ENCODE data around the gene SYT1. TPM values are rescaled to one million over a fixed set of nuclear protein-coding genes. Genes with fewer than 3 reads are reported as not detected.
A peak's percentile ranks its signal among the peaks of the same experiment; 100 is the strongest.
"Not testable (repeated sequence)": the region's sequence is repeated elsewhere in the genome, so short reads cannot be mapped to it uniquely, and the experiment has no call there.

SYT1 gene
- polyA plus RNA-seq, 12 donors, result 1.0 to 9.0 (median 1.9) TPM; not detected in 1

DNA sequence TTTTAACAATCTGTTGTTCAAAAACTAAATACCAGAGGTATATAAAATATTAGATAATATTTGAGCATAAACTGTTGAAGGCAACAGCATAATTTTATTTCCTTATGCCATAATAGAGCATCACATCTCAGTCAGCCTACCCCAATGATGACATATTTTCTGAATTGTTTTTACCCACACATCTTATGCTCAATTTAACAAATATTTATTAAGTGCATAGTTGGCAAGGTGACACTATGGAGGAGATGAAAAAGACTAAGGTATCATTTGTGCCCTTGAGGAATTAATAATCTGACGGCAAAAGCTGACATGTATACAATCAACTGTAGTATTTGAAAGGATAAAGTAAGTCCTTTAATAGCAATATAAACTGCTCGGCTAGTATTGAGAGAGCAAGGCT, 102.4 kb downstream of the SYT1 start:
- no peak for DNase-seq

DNA sequence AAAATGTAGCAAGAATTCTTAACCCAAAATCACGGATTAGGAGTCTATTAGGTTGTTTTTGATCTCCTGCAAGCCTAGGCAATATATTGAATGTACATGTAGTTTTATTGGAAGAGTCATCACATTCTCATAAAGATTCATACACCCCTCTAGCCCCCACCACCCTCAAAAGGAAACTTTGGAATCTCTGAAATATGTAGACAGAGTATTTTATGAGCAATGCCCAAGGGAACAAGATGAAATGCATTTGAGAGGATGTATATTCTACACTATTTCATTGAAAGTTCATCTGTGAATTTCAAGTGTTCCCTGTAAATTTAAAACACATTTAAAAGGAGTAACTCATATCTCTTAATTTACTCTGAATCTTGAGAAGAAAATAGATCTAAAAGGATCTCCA, 103.7 kb downstream of the SYT1 start:
- DNase-seq, result no peak

DNA sequence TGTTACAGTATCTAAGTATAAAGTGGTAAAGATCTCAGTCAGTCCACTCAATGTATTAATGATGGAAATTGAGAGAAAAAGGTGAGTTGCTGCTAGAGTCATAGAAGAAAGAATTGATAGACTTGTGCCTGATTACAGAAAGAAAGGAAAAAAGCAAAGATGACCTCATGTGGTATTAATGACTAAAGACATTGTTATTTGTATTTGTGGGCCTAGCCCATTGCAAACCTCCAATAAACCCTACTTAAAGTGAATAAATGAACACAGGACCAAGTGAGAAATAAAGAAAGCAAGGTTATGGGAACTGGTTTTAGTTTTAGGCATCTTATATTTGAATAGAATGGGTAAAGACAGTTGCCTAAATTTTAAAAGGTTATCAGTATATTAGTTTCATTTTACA, 105.5 kb downstream of the SYT1 start:
- no peak for DNase-seq

DNA sequence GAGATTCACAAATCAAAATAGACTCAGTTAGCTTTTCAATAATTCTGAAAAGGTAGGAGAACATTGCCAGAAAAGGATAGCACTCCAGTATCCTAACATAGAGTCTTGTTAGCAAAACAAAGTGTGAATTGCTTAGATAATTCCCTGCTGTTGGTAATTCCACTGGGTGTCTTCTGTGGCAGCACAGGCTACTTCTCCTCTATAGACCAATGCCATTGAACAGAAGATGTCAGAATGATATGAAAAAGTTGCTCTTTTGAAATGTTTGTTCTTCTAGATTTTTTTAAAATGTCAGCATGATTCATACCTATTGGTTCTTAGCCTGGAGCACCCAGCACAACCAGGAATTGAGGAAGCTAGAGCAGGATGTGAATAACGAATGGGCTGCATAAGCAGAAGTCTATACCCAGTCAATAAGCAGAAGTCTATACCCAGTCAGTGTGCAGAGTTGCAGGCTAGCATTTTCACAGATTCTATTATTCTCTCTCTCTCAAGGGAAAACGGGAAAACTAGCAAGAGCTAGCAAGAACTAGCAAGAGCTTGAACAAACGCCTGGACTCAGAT, 112.8 kb downstream of the SYT1 start:
- DNase-seq, result peak; percentile 3

DNA sequence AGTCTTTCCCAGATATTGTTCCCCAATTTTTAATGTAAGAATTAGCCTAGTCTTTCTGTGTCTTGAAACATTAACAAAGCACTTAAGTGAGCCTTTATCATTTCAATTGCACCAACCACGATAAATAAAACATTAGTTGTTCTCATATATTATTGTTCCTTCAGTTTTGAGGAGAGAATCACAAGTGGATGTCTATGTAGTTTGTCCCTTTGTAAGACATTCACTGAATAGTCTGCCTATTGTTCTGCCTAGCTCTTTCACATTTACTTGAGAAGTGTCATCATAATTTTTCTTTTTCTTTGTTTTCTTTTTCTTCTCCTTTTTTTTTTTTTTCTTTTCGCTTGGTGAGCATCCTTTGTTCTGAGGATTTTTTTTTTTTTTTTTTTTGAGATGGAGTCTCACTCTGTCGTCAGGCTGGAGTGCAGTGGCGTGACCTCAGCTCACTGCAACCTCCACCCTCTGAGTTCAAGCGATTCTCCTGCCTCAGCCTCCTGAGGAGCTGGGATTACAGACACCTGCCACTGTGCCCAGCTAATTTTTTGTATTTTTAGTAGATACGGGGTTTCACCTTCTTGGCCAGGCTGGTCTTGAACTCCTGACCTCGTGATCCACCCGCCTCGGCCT, 129.7 kb downstream of the SYT1 start:
- no peak for DNase-seq

DNA sequence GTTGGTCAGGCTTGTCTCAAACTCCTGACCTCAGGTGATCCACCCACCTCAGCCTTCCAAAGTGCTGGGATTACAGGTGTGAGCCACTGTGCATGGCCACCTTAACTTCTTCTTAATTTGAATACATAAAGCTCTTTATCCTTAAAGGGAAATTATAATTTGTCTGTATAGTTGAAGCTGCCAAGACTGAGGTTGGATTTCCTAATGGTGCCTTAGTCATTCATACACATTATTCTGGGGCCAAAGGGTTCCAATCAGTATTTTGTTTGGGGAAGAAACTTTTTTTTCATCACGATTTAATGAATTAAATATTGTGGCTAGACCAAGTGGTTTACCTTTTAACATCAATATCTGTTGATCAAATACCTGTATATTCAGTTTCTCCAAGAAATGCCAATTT, 135.9 kb downstream of the SYT1 start:
- DNase-seq, result no peak

DNA sequence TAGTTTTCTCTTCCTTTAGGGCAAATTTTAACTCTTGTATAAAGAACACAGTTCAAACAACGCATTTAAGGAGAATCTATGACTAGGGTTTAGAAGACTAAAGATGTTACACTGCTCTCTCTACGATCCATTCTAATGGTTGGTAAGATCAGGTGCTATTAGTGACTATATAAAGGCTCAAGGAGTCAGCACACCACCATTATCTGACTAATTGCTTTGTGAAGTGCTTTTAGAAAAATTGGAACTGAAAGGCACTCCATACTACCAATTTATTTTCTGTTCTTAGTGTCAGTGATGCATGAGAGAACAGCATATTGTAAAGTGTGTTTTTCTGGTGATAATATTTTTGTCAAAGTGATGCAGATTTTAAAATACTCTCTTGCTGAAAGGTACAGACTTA, 136.8 kb downstream of the SYT1 start:
- DNase-seq, result no peak

DNA sequence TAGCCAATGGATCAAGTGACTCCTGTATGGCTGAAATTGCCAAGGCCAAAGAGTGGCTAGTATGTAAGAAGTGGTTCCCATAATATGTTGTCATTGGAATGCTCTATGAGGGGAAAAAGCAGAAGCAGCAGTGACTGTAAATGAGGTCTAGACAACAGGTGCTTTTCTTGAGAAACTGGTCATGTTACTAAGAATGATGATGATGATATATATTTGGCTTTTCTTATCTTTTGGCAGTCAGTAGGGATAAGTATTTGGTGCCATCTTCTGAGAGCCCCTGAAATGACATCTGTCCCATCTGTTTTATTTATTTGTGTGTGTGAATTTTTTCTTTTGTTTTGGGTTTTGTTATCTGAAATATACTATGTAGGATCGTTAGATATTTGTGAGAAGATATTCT, 141.7 kb downstream of the SYT1 start:
- no peak for DNase-seq

DNA sequence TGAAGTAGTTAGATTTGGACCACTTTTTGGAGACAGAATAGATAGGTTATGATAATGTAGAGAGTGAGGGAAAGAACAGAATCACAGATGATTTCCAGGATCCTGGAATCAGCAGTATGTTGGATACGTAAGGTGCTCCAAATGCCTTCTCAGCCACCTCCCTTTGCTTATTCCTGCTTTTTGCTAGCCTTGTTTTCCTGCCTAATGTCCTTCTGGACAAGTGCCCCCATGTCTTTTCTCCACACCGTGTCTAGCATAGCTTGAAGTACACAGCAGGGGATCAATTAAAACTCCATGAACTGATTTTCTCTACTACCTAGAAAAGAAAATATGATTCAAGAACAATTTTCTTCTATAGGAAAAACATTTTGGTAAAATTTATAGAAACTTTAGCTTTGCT, 144.0 kb downstream of the SYT1 start:
- DNase-seq, result no peak

DNA sequence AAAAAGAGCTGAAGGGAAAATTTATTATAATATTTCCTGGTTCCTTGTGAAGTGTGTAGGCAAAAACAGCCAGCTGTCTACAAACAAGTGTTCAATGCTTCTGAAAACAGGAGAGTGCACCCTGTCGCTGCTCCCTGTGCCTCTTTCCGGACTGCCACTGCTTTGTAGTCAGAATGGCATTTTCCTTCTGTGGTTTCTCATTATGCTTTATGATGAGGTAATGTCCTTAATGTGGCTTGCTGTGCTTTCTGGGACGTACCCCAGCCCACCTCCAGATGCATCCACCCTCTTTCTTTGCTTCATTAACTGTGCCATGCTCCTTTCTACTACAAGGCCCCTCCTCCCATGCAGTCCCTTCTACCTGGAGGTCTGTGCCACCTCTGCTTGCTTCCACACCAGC, 148.1 kb downstream of the SYT1 start:
- DNase-seq, result no peak

DNA sequence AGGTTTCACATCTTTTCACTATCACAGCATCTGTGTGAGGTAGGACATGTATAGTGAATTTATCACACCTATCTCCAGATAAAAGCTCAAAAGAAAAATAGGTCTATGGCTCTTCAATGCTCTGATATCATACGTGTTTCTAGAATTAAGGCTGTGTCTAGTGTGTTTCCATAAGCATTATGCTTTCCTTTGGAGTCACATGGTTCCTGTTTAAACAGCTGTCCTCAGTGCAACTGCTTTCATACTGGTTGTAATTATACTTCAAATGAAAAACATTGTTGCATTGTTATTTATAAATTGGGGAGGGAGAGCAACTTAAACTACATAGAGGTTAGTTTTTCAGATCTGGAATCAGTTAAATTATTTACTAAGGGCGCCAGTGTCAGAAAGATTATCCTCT, 151.6 kb downstream of the SYT1 start:
- DNase-seq, result no peak

DNA sequence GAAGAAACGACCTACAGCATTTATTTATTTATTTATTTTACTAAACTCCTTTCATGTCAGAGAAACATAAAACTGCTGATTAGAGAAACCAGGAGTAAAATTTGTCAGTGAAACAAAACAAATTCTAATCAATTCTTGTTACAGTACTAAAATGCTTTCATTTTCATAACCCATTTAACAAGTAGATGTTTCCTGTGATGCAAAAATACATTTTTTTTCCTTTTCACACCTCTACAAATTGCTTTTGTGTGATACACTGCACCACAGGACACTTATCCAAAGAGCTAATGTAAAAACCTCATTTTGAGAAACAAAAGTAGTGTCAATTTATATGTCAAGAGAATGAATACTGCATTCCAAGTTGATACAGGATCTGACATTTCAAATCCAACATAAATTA, 155.1 kb downstream of the SYT1 start:
- DNase-seq, result no peak

DNA sequence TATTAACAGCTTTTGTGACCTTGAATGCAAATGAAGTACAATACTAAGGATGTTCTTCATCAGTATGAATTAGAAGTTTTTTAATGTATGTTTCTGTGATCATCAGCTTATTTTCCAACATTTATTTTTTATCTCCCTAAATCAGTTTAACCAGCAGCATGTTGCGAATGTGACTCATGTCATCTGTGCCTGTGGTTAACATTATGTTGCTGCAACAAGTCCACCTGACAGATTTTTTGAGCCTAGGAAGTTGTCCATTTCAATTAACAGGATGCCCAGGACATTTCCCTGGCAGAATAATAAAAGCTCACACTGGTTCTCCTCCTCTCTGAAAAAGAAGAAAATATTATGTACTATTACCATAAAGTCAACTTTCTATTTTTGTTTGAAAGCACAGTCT, 155.5 kb downstream of the SYT1 start:
- DNase-seq, result no peak

DNA sequence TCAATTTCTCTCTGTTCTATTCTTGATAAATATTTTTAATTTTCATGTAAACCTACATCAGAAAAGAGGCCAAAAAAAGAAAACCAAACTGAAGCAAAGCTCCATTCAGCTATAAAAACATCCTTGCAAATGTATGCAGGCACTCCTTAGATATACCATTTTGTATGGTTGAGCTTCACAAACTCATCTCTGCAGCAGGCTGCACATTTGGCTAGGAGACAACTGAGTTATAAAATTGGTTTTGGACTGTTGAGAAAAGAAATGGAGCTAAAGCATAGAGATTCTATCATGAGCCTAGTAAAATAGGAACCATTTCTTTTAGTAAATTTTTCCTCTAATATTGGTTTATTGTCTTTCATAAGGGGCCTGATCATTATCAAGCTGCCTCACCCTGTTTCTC, 156.4 kb downstream of the SYT1 start:
- no peak for DNase-seq

DNA sequence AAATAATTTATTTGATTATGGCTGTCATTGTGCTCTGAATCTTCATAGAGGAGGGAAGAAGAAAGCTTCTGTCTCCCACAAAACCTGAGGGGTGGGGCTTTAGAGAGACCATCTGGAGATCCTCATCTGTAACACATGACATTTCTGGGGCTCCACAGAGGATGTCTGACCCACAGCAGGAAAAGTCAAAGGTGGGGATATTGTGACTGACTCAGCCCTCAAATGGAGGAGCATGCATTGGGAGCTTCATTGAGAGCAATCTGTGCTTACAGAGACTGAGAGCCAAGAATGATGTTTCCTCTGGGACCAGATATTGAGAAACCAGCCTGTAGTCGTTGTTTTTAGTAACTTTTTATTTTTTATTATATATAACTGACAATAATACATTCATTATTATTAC, 158.7 kb downstream of the SYT1 start:
- DNase-seq, result no peak

DNA sequence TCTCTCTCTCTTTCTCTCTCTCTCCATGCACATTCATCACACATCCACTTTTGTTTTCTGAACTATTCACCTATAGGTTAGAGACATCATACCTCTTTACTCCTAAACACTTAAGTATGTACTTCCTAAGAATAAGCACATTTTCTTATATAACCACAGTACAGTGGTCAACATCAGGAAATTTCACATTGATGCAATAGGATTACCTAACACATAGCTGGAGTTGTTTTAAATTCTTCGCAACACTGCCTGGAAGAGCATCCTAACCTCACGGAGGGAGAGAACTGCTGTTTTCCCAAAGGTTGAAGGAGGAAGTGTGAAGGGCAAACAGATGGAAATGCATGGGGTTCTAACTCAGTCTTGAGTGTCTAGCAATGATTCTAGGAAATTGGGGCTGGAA, 159.2 kb downstream of the SYT1 start:
- no peak for DNase-seq

DNA sequence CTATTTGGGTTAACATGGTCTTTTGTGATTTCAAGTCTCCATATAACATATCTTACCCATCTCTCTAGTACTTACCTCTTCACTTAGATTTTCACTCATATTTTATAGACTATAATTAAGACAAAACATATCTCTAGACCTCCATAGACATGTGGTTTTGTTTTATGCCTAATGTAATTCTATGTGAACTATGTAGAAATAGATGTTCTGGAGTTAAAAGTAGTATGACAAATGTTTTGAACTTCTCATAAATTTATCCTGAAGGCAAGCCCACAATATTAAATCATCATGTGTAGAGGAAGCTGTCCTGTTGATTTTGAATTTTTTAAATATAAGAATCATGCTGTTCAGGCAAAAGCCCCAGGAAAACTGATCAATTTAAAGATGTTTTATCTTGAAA, 169.2 kb downstream of the SYT1 start:
- DNase-seq, result no peak

DNA sequence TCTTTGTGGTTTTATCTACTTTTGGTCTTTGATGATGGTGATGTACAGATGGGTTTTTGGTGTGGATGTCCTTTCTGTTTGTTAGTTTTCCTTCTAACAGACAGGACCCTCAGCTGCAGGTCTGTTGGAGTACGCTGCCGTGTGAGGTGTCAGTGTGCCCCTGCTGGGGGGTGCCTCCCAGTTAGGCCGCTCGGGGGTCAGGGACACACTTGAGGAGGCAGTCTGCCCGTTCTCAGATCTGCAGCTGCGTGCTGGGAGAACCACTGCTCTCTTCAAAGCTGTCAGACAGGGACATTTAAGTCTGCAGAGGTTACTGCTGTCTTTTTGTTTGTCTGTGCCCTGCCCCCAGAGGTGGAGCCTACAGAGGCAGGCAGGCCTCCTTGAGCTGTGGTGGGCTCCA, 180.2 kb downstream of the SYT1 start:
- DNase-seq, result not testable (repeated sequence)

DNA sequence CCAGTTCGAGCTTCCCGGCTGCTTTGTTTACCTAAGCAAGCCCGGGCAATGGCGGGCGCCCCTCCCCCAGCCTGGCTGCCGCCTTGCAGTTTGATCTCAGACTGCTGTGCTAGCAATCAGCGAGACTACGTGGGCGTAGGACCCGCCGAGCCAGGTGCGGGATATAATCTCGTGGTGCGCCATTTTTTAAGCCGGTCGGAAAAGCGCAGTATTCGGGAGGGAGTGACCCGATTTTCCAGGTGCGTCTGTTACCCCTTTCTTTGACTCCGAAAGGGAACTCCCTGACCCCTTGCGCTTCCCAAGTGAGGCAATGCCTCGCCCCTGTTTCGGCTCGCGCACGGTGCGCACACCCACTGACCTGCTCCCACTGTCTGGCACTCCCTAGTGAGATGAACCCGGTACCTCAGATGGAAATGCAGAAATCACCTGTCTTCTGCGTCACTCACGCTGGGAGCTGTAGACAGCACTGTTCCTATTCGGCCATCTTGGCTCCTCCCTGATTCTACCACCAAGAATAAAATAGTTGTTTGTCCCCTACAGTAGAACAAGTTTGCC, 180.7 kb downstream of the SYT1 start:
- not testable (repeated sequence) for DNase-seq

DNA sequence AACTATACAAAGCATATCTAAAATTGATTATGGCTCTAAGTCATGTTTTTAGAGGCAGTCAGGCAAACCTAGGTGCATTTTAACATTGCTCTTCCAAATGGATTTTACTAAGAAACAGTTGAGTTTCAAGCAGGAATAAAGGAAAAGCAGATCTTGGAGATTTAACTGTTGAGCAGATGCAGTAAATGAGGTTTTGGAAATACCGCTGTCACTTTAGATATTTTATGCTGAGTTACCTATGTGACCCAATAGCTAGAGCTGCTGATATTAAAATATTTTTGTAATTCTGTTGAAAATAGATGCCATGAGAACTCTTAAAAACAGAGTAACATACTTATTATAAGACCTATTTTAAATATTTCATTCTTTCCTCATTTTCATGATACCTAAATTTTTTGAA, 181.4 kb downstream of the SYT1 start:
- no peak for DNase-seq

DNA sequence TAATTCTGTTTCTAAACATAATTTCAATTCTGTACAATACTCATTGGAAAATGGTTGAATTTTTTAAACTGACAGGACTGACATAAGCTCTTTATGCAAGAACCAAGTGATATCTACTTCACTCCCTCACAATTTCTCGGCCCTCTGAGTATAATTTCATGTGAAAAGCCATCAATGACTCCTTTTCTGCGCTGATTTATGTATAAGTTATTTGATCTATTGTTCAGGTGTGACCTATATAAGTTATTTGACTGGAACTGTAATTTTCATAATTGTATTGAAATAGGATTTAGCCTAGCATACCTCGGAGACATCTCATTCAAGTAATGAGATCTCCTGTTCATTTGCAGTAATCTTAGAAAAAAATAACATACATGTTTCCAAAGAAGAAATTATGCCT, 184.4 kb downstream of the SYT1 start:
- DNase-seq, result no peak

DNA sequence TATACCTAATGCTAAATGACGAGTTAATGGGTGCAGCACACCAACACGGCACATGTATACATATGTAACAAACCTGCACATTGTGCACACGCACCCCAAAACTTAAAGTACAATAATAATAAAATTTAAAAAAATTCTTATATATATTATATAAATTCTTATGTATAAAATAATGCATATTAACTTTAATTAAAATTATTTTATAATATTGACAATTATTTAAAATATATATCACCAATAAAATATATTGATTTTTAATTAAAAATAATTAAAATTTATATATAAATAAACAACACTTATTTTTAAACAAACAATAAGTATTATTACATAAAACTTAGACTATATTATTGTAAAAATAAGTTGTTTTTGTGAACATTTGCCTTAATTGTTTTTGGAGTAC, 188.8 kb downstream of the SYT1 start:
- DNase-seq, result no peak

DNA sequence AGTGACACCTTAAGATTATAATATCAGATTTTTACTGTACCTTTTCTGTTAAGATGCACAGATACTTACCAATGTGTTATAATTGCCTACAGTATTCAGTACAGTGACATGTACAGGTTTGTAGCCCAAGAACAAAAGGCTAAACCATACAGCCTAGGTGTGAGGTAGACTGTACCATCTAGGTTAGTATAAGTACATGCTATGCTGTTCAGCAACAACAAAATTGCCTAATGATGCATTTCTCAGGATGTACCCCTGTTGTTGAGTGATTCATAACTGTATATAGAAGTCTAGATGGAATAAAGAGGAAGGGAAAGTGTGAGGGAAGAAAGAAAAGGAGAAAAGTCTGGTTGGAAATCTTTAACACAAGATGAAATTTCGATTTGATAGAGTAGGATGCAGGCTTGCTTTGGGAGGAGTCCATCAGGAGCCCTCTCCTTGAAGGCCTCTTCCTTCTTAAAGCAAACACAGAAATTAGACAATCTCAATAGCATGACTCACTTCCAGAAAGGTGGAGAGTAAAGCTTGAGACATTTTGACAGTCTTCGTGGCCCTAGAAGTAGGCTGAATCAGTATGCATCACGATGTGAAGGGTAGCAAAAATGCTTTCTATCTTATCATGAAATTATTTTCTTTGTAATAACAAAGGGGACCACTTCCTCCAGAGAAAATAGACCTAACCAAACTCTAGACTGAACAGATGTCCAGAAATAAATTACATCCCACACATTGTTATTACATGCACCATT, 191.5 kb downstream of the SYT1 start:
- DNase-seq, result no peak

Measured in muscle of arm (tissue), 12 donors.